ENCODE data around the gene MAX.

Gene MAX

DNA sequence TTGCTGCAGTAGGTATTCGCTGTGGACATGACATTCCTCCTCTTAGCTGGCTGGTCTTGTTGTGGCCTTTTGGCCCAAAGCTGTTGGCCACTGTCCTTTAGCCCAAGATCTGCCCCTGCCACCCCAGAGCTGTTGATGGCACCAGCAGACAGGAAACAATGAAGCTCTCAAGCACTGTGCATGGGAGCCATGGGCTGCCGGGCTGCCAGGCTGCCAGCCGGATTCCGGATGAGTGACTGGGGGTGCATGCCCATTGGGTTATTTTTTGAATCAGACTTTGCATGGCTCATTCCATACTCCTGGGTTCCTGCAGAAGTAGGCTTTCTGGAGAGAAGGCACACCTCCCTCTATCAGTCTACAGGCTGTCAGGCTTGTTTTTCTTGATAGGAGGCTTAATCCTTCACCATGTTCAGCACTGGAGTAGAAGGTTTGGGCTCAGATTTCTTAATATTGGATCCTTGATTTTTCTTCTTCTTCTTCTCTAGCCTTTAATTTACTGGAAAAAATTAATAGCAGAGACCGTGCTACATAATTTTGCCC is 32.4 kb downstream of the MAX start:
- TF ChIP-seq, protein P1, sequence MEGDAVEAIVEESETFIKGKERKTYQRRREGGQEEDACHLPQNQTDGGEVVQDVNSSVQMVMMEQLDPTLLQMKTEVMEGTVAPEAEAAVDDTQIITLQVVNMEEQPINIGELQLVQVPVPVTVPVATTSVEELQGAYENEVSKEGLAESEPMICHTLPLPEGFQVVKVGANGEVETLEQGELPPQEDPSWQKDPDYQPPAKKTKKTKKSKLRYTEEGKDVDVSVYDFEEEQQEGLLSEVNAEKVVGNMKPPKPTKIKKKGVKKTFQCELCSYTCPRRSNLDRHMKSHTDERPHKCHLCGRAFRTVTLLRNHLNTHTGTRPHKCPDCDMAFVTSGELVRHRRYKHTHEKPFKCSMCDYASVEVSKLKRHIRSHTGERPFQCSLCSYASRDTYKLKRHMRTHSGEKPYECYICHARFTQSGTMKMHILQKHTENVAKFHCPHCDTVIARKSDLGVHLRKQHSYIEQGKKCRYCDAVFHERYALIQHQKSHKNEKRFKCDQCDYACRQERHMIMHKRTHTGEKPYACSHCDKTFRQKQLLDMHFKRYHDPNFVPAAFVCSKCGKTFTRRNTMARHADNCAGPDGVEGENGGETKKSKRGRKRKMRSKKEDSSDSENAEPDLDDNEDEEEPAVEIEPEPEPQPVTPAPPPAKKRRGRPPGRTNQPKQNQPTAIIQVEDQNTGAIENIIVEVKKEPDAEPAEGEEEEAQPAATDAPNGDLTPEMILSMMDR (IDR thresholded peaks at IDR 0.05), result no peak
- Histone ChIP-seq H3K27me3 (ENCODE audit: control insufficient read depth, insufficient read depth, low read length) (no peaks in the 10 kb centered on the region), H3K36me3 (ENCODE audit: control insufficient read depth, insufficient read depth, low read length) (no peaks in the 10 kb centered on the region), H3K9me3 (ENCODE audit: control insufficient read depth, low read length) (no peaks in the 10 kb centered on the region), H3K79me2 (no peaks in the 10 kb centered on the region), H3K4me2 (ENCODE audit: low read length) (no peak overlapping the region), H2AFZ (no peak overlapping the region), H3K4me3 (ENCODE audit: low read depth, low read length) (no peak overlapping the region), H3K27ac (no peak overlapping the region), H3K9ac (no peak overlapping the region), H3K4me1 (peaks cover 21% of the 10 kb centered on the region)

DNA sequence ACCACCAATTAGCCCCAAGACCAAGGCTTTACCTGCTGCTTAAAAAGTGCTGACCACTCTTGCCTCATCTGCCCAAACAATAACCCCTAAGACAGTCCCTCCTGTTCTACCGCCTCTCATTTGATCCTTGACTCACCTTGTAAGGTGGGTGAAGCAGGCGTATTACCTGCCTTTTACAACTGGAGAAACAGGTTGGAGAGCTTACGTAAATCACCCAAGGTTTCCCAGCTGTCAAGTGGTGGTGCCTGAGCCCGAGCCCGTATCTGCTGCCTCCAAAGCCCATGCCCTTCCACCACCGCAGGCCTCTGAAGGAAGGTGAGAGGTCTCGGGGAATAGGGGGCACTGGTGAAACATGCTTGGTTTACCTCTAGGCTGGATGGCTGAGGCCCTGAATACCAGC is 36.6 kb downstream of the MAX start:
- Histone ChIP-seq H3K9ac (no peak overlapping the region), H3K4me2 (ENCODE audit: low read length) (no peak overlapping the region), H3K27me3 (ENCODE audit: control insufficient read depth, insufficient read depth, low read length) (no peaks in the 10 kb centered on the region), H3K79me2 (no peaks in the 10 kb centered on the region), H3K27ac (no peak overlapping the region), H3K36me3 (ENCODE audit: control insufficient read depth, insufficient read depth, low read length) (no peaks in the 10 kb centered on the region), H3K4me1 (peaks cover 2% of the 10 kb centered on the region), H3K4me3 (ENCODE audit: low read depth, low read length) (no peak overlapping the region), H3K9me3 (ENCODE audit: control insufficient read depth, low read length) (no peaks in the 10 kb centered on the region), H2AFZ (no peak overlapping the region)
- TF ChIP-seq, protein P1 (IDR thresholded peaks at IDR 0.05), result no peak

DNA sequence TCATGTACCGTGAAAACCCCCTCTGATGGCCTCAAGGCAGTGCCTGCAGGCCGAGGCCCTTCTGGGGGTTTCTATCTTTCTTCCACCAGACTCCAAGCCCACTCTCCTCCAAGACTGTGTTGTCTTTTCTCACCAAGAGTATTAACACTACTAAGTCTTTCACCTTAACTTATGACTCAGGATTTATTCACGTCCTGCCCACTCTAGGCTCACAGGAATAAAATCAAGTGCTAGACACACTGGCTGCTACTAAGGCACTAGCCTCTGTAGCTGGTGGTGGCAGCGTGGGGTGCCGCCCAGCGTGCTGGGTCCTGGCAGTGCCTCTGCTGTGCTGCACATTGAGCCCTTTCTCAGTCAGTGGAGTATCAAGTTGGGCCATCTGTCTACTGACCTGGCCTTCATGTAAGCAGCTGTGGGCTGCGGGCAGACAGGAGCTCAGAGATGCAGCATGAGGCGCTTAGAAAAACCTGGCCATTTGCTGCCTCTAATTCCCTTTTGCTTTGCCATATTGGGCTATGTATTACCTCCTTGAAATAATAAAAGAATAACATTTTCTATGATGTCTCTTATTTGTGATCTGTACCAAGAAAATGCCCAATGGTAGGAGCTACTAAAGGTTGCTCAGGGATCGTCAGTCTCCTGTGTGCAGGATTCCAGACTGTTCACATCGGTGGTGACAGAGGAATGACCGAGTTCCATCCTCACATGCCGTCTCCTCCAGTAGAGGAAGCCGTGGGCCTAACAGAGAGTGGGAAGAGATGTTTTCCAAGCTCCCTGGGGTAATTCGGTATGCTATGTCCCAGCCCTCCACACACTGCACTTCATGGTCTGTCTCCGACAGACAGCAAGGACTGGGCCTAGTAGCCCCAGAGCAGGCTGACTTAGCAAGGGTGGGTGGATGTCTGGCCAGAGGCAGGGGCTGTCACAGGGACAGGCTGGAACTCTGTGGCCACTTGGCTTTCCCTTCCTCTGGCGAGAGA is 39.9 kb downstream of the MAX start:
- H3K4me2 ChIP-seq (ENCODE audit: low read length), result no peak overlapping the region
- no peaks in the 10 kb centered on the region for H3K9me3 ChIP-seq (ENCODE audit: control insufficient read depth, low read length)
- TF ChIP-seq, protein P1 (IDR thresholded peaks at IDR 0.05), result no peak
- H3K27ac ChIP-seq, result no peak overlapping the region
- H3K79me2 ChIP-seq, result no peaks in the 10 kb centered on the region
- no peak overlapping the region for H3K4me3 ChIP-seq (ENCODE audit: low read depth, low read length)
- no peaks in the 10 kb centered on the region for H3K4me1 ChIP-seq
- H3K9ac ChIP-seq, result no peak overlapping the region
- no peaks in the 10 kb centered on the region for H3K36me3 ChIP-seq (ENCODE audit: control insufficient read depth, insufficient read depth, low read length)
- no peak overlapping the region for H2AFZ ChIP-seq
- H3K27me3 ChIP-seq (ENCODE audit: control insufficient read depth, insufficient read depth, low read length), result no peaks in the 10 kb centered on the region

DNA sequence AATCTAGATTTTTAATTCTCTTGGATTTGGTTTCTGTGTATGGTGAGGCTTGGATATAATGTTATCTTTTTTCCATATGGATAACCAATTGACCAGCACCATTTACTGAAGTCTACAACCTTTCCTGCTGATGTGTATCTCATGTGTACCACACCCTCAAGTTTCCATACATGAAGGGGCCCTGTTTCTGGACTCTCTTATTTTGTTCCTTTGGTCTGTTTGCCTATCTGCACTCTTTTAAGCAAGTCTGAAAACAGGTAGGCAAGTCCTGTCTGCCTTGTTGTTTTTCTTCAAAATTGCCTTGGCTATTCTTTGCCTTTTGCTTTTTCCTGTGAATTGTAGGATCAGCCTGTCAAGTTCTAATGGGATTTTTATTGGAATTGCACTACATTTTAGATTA is 44.6 kb downstream of the MAX start:
- Histone ChIP-seq H3K4me1 (no peaks in the 10 kb centered on the region), H3K27ac (no peak overlapping the region), H2AFZ (no peak overlapping the region), H3K9me3 (ENCODE audit: control insufficient read depth, low read length) (no peaks in the 10 kb centered on the region), H3K4me3 (ENCODE audit: low read depth, low read length) (no peak overlapping the region), H3K9ac (no peak overlapping the region), H3K4me2 (ENCODE audit: low read length) (no peak overlapping the region), H3K36me3 (ENCODE audit: control insufficient read depth, insufficient read depth, low read length) (no peaks in the 10 kb centered on the region), H3K79me2 (no peaks in the 10 kb centered on the region), H3K27me3 (ENCODE audit: control insufficient read depth, insufficient read depth, low read length) (no peaks in the 10 kb centered on the region)
- TF ChIP-seq, protein P1 (IDR thresholded peaks at IDR 0.05), result no peak
